ENCODE results near the gene SUSD1. TPM values are rescaled to one million over a fixed set of nuclear protein-coding genes. Genes with fewer than 3 reads are reported as not detected.

The SUSD1 gene
- polyA plus RNA-seq, 1 donor from 2014 or later: 2.0 TPM

DNA sequence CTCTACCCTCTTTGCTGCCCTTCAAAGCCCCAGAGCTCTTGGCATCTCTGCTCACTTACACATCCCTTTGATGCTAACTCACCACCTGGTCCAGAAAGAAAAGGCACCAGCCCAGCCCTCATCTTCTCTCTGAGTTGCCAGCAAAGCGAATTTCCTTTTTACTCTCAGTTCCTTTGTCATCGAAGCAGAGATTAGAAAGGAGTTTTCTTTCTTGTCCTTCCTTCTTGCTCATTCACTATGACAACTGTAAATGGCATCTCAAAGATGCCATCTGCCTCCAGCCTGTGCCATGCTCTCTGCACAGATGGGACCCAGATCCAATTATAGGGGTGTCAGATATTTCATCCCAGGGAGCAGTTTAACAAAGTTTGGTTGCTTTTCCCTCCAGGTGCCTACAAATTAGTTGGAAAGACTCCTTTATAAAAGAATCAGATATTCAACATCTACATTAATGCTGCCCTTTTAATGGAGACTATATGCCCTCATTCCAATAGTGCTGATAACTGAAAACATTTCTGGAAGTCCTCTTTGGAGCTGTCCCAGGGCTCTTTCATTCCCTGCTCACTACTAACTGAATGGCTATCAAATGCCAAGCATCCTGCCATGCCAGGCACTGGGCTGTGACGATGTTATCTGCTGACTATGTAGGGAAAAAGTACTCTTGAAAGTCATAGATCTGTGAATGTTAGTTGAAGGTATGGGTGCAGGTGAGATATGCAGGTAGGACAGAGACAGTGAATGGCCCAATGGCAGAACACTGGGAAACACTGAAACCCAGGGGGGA is 58.9 kb downstream of the SUSD1 start:
- no peak overlapping the region for H3K4me2 ChIP-seq (ENCODE audit: low read length)
- H3K36me3 ChIP-seq (ENCODE audit: insufficient read depth, low read length): no peaks in the 10 kb centered on the region
- H3K9me2 ChIP-seq (ENCODE audit: insufficient read depth, low read length): no peaks in the 10 kb centered on the region
- H3K79me2 ChIP-seq (replicated peaks; ENCODE audit: insufficient read depth, low read length): no peaks in the 10 kb centered on the region
- TF ChIP-seq MXI1 (conservative IDR thresholded peaks at IDR 0.05; ENCODE audit: poor library complexity, severe bottlenecking) (no peak), EP300 (conservative IDR thresholded peaks at IDR 0.05; ENCODE audit: poor library complexity, severe bottlenecking) (no peak), SMC3 (conservative IDR thresholded peaks at IDR 0.05; ENCODE audit: poor library complexity) (no peak), RAD21 (conservative IDR thresholded peaks at IDR 0.05) (no peak), EZH2 (IDR thresholded peaks at IDR 0.05; ENCODE audit: borderline replicate concordance, insufficient read depth, low read length, poor library complexity, severe bottlenecking) (no peak), TAF1 (IDR thresholded peaks at IDR 0.05; ENCODE audit: low read depth) (no peak), POLR2AphosphoS5 (IDR thresholded peaks at IDR 0.05) (no peak)
- TF ChIP-seq, protein P1, sequence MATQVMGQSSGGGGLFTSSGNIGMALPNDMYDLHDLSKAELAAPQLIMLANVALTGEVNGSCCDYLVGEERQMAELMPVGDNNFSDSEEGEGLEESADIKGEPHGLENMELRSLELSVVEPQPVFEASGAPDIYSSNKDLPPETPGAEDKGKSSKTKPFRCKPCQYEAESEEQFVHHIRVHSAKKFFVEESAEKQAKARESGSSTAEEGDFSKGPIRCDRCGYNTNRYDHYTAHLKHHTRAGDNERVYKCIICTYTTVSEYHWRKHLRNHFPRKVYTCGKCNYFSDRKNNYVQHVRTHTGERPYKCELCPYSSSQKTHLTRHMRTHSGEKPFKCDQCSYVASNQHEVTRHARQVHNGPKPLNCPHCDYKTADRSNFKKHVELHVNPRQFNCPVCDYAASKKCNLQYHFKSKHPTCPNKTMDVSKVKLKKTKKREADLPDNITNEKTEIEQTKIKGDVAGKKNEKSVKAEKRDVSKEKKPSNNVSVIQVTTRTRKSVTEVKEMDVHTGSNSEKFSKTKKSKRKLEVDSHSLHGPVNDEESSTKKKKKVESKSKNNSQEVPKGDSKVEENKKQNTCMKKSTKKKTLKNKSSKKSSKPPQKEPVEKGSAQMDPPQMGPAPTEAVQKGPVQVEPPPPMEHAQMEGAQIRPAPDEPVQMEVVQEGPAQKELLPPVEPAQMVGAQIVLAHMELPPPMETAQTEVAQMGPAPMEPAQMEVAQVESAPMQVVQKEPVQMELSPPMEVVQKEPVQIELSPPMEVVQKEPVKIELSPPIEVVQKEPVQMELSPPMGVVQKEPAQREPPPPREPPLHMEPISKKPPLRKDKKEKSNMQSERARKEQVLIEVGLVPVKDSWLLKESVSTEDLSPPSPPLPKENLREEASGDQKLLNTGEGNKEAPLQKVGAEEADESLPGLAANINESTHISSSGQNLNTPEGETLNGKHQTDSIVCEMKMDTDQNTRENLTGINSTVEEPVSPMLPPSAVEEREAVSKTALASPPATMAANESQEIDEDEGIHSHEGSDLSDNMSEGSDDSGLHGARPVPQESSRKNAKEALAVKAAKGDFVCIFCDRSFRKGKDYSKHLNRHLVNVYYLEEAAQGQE (IDR thresholded peaks at IDR 0.05; ENCODE audit: borderline replicate concordance): no peak
- TF ChIP-seq, protein P2, sequence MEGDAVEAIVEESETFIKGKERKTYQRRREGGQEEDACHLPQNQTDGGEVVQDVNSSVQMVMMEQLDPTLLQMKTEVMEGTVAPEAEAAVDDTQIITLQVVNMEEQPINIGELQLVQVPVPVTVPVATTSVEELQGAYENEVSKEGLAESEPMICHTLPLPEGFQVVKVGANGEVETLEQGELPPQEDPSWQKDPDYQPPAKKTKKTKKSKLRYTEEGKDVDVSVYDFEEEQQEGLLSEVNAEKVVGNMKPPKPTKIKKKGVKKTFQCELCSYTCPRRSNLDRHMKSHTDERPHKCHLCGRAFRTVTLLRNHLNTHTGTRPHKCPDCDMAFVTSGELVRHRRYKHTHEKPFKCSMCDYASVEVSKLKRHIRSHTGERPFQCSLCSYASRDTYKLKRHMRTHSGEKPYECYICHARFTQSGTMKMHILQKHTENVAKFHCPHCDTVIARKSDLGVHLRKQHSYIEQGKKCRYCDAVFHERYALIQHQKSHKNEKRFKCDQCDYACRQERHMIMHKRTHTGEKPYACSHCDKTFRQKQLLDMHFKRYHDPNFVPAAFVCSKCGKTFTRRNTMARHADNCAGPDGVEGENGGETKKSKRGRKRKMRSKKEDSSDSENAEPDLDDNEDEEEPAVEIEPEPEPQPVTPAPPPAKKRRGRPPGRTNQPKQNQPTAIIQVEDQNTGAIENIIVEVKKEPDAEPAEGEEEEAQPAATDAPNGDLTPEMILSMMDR (IDR thresholded peaks at IDR 0.05; ENCODE audit: poor library complexity, severe bottlenecking): no peak
- no peak overlapping the region for H3K27ac ChIP-seq (ENCODE audit: low read length)
- no peak overlapping the region for H2AFZ ChIP-seq (ENCODE audit: low read depth, low read length)
- no peak overlapping the region for H3K4me3 ChIP-seq (ENCODE audit: low read length)
- H3K9me3 ChIP-seq (ENCODE audit: low read length): no peaks in the 10 kb centered on the region
- H3K9ac ChIP-seq (ENCODE audit: low read length): no peak overlapping the region
- H3F3A ChIP-seq (ENCODE audit: insufficient read depth, low read length, poor library complexity, severe bottlenecking): peaks cover 4% of the 10 kb centered on the region
- H4K20me1 ChIP-seq (ENCODE audit: insufficient read depth): no peaks in the 10 kb centered on the region
- H3K27me3 ChIP-seq (ENCODE audit: insufficient read depth, low read depth, low read length): no peaks in the 10 kb centered on the region

DNA sequence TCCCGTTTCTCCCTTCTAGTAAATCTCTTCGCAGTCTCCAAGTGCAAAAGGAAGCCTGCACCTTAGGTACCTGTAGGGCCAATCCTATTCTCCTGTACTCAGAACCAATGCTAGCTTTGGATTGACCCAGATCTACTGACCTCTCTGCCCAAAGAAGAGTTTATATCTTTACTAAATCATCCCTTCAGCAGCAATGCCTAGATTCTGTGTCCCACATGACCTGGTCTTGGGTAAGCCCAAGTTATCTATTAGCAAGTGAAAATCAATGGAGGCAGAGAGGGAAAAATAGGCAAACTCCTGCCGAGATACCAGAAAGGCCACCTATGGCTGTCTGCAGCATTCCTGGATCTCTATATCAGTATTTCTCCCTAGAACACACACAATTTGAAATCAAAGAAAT is 60.0 kb downstream of the SUSD1 start:
- Histone ChIP-seq H3K4me3 (ENCODE audit: low read length) (no peak overlapping the region), H3K9ac (ENCODE audit: low read length) (no peak overlapping the region), H3K79me2 (replicated peaks; ENCODE audit: insufficient read depth, low read length) (no peaks in the 10 kb centered on the region), H2AFZ (ENCODE audit: low read depth, low read length) (no peak overlapping the region), H3K9me2 (ENCODE audit: insufficient read depth, low read length) (no peaks in the 10 kb centered on the region), H4K20me1 (ENCODE audit: insufficient read depth) (no peaks in the 10 kb centered on the region), H3K27me3 (ENCODE audit: insufficient read depth, low read depth, low read length) (no peaks in the 10 kb centered on the region), H3K27ac (ENCODE audit: low read length) (no peak overlapping the region), H3K4me2 (ENCODE audit: low read length) (no peak overlapping the region), H3K9me3 (ENCODE audit: low read length) (no peaks in the 10 kb centered on the region), H3F3A (ENCODE audit: insufficient read depth, low read length, poor library complexity, severe bottlenecking) (peaks cover 4% of the 10 kb centered on the region), H3K36me3 (ENCODE audit: insufficient read depth, low read length) (no peaks in the 10 kb centered on the region)
- TF ChIP-seq TAF1 (IDR thresholded peaks at IDR 0.05; ENCODE audit: low read depth) (no peak), POLR2AphosphoS5 (IDR thresholded peaks at IDR 0.05) (no peak), SMC3 (conservative IDR thresholded peaks at IDR 0.05; ENCODE audit: poor library complexity) (no peak), RAD21 (conservative IDR thresholded peaks at IDR 0.05) (no peak), EZH2 (IDR thresholded peaks at IDR 0.05; ENCODE audit: borderline replicate concordance, insufficient read depth, low read length, poor library complexity, severe bottlenecking) (no peak)
- TF ChIP-seq, protein P1 (IDR thresholded peaks at IDR 0.05; ENCODE audit: borderline replicate concordance): no peak
- TF ChIP-seq, protein P2 (IDR thresholded peaks at IDR 0.05; ENCODE audit: poor library complexity, severe bottlenecking): no peak

Data from neural cell (in vitro differentiated cells).